Muscle layer of duodenum (tissue), 2 donors: Measurements from ENCODE around the gene FCGR1A.
"Not testable (repeated sequence)": the region's sequence is repeated elsewhere in the genome, so short reads cannot be mapped to it uniquely, and the experiment has no call there.

Source experiments
- H3K27ac ChIP-seq: one replicate; pipeline ENCODE4 v1.7.0; 2013; ENCODE audit warnings: mild to moderate bottlenecking, low read length
- H3K27me3 ChIP-seq: one replicate; pipeline ENCODE4 v1.7.0; 2013; ENCODE audit warnings: low read depth, mild to moderate bottlenecking, control low read depth, low read length
- H3K36me3 ChIP-seq, 2 donors: one replicate each; pipeline ENCODE4 v1.7.0; 2013; ENCODE audit warnings: low read length in 2 of 2, control low read depth in 1 of 2, mild to moderate bottlenecking in 1 of 2; ENCODE audit not compliant: insufficient read depth in 2 of 2, control insufficient read depth in 1 of 2
- H3K4me1 ChIP-seq, 2 donors: one replicate each; pipeline ENCODE4 v1.7.0; 2013; ENCODE audit warnings: low read length in 2 of 2, mild to moderate bottlenecking in 2 of 2, control low read depth in 1 of 2, moderate library complexity in 1 of 2; ENCODE audit not compliant: insufficient read depth in 2 of 2, control insufficient read depth in 1 of 2
- H3K4me3 ChIP-seq, 2 donors: one replicate each; pipeline ENCODE4 v1.7.0; 2013; ENCODE audit warnings: low read length in 2 of 2, low read depth in 1 of 2, mild to moderate bottlenecking in 1 of 2
- H3K9me3 ChIP-seq, 2 donors: one replicate each; pipeline ENCODE4 v1.7.0; 2013; ENCODE audit warnings: low read length in 2 of 2, control low read depth in 1 of 2, mild to moderate bottlenecking in 1 of 2; ENCODE audit not compliant: control insufficient read depth in 1 of 2
- donor health status: healthy.

Gene FCGR1A

DNA sequence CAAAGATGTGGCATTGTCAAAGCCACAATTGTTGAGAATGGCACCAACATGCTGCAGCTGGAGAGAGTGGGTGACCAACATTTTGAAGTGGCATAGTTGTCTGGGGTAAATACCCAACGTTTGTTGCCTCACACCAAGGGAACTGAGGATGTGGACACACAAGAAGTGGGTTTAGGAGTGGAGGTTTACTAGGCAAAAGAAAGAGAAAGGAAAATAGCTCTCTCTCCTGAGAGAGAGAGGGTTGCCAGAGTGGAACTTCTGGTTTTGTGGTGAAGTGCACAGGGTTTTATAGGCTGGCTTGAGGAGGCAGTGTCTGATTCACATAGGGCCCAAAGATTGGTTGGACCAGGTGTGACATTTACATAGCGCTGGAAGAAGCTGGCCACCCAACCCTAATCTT lies 29.0 kb upstream of the FCGR1A start:
- H3K27ac ChIP-seq, H3K27me3 ChIP-seq, H3K4me3 ChIP-seq, H3K36me3 ChIP-seq, H3K4me1 ChIP-seq, H3K9me3 ChIP-seq: not testable (repeated sequence)

- not testable (repeated sequence) for H3K27me3 ChIP-seq, H3K9me3 ChIP-seq, H3K27ac ChIP-seq, H3K36me3 ChIP-seq, H3K4me1 ChIP-seq, H3K4me3 ChIP-seq
These were observed 27.2 kb upstream of the FCGR1A start for GRCh38 chr1:149755294-149755693.

GRCh38 chr1:149762294-149762693 lies 20.2 kb upstream of the FCGR1A start:
- H3K9me3 ChIP-seq, H3K27ac ChIP-seq, H3K4me3 ChIP-seq: not testable (repeated sequence)

GRCh38 chr1:149764087-149764800 lies 18.2 kb upstream of the FCGR1A start:
- not testable (repeated sequence) for H3K9me3 ChIP-seq, H3K4me3 ChIP-seq, H3K36me3 ChIP-seq, H3K27ac ChIP-seq, H3K4me1 ChIP-seq, H3K27me3 ChIP-seq

More at GRCh38 chr1:149762294-149762693, 20.2 kb upstream of the FCGR1A start:
- not testable (repeated sequence) for H3K4me1 ChIP-seq, H3K36me3 ChIP-seq, H3K27me3 ChIP-seq

- H3K27ac ChIP-seq, H3K4me1 ChIP-seq, H3K9me3 ChIP-seq, H3K27me3 ChIP-seq, H3K36me3 ChIP-seq, H3K4me3 ChIP-seq: not testable (repeated sequence)
These were observed 16.3 kb upstream of the FCGR1A start for GRCh38 chr1:149766241-149766640.

DNA sequence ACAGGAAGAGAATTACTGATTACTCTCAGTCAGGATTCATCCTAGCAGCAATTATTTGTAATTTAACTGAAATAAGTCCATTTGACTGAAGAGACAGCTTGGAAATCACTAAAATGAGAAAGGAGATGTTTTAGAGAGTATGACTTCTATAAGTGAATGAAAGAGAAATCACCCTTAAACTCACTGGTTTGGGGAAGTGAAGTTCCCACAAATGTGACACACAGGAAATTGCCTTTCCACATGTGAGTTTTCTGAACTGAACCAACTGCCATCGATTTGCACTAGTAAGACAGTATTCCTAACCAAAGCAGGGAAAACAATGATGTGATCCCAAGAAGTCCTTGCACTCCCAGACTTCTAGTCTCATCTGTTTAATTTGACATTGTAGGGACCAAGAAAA lies 13.3 kb upstream of the FCGR1A start:
- H3K4me1 ChIP-seq, H3K9me3 ChIP-seq, H3K36me3 ChIP-seq, H3K4me3 ChIP-seq, H3K27ac ChIP-seq, H3K27me3 ChIP-seq: not testable (repeated sequence)

DNA sequence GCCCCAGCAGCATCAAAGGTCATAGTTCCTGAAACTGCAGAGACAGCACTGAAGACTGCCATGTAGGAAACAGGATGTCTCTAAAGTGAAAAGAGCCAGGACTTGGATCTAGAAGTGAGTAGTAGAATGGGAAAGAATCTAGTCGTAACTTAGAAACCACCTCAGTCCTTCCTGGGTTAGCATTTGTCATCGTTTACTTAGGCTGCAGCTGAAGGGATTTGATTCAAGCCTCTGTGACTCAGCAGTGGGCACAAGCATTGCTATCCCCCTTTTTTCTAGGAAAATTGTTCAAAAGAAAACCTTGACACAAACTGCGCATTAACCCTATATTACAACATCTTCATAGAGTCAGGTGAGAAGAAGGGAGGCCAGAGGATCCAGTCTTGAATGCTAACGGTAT lies 11.8 kb upstream of the FCGR1A start:
- H3K27me3 ChIP-seq, H3K9me3 ChIP-seq, H3K4me3 ChIP-seq, H3K27ac ChIP-seq, H3K4me1 ChIP-seq, H3K36me3 ChIP-seq: not testable (repeated sequence)

GRCh38 chr1:149771653-149772425 lies 10.7 kb upstream of the FCGR1A start:
- not testable (repeated sequence) for H3K36me3 ChIP-seq, H3K4me1 ChIP-seq, H3K27me3 ChIP-seq, H3K27ac ChIP-seq, H3K4me3 ChIP-seq, H3K9me3 ChIP-seq

GRCh38 chr1:149775510-149776147 lies 6.9 kb upstream of the FCGR1A start:
- not testable (repeated sequence) for H3K27me3 ChIP-seq, H3K27ac ChIP-seq, H3K36me3 ChIP-seq, H3K9me3 ChIP-seq, H3K4me3 ChIP-seq, H3K4me1 ChIP-seq

GRCh38 chr1:149777084-149777483 lies 5.4 kb upstream of the FCGR1A start:
- H3K36me3 ChIP-seq, H3K4me1 ChIP-seq, H3K9me3 ChIP-seq, H3K27ac ChIP-seq, H3K27me3 ChIP-seq, H3K4me3 ChIP-seq: not testable (repeated sequence)

DNA sequence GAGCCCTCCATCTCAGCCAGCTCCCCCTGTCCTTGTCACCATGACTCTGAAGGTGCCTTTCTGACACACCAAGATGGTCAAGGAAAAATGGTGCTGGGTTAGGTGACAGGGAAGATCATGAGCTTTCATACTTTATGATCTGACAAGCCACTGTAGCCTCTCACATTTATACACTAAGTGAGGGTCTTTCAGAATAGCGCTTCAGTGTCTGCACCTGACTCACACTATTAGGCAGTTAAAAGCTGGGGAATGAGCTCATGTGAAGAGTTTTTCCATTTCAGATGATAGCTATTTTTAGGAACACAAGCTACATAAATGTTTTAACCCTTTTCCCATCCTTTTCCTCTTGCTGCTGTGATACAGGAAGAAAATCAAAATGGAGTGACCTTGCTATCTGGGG lies 4.2 kb upstream of the FCGR1A start:
- H3K4me3 ChIP-seq, H3K9me3 ChIP-seq, H3K36me3 ChIP-seq, H3K27me3 ChIP-seq, H3K27ac ChIP-seq, H3K4me1 ChIP-seq: not testable (repeated sequence)
